GM12878 (cell line): ENCODE results near the gene CDK5R1. TPM values are rescaled to one million over a fixed set of nuclear protein-coding genes. Genes with fewer than 3 reads are reported as not detected.

Source experiments
- BCL11A ChIP-seq: IDR thresholded peaks from 2 replicates; pipeline ENCODE4 v1.6.1; 2011; ENCODE audit warnings: low read depth, low read length
- CBX5 ChIP-seq: sonication (generic); IDR thresholded peaks from 2 replicates; pipeline ENCODE4 v1.6.1; 2016; ENCODE audit warnings: low read depth, moderate library complexity, mild to moderate bottlenecking, inconsistent platforms
- CREB1 ChIP-seq: IDR thresholded peaks from 2 replicates; pipeline ENCODE4 v1.6.1; 2012; ENCODE audit warnings: low read depth, mild to moderate bottlenecking, inconsistent platforms
- EP300 ChIP-seq, 2 experiments: fragments of 150-350 bp in 1 of 2; IDR thresholded peaks; 2 replicates each; pipeline ENCODE4 v1.6.1; 2011 to 2012; ENCODE audit warnings: low read depth in 2 of 2, low read length in 2 of 2, borderline replicate concordance in 1 of 2, improper control_type of control experiment in 1 of 2, inconsistent platforms in 1 of 2; ENCODE audit not compliant: control insufficient read depth in 1 of 2
- IKZF2 ChIP-seq, 2 experiments: fragments of 450-650 bp; IDR thresholded peaks; 2 replicates each; pipeline ENCODE4 v1.6.1; 2017; ENCODE audit warnings: mild to moderate bottlenecking in 2 of 2, moderate library complexity in 2 of 2
- NFYA ChIP-seq: IDR thresholded peaks from 2 replicates; pipeline ENCODE4 v1.6.1; 2011; ENCODE audit warnings: low read depth, mild to moderate bottlenecking, low read length, improper control_type of control experiment, borderline replicate concordance
- NFYB ChIP-seq: IDR thresholded peaks from 2 replicates; pipeline ENCODE4 v1.6.1; 2011; ENCODE audit warnings: low read depth, mild to moderate bottlenecking, low read length, improper control_type of control experiment, moderate library complexity; ENCODE audit not compliant: insufficient read depth
- NR2C1 ChIP-seq: fragments of 450-650 bp; IDR thresholded peaks from 2 replicates; pipeline ENCODE4 v1.6.1; 2017; ENCODE audit warnings: antibody characterized with exemption, mild to moderate bottlenecking, moderate library complexity
- SMAD1 ChIP-seq: fragments of 450-650 bp; IDR thresholded peaks from 2 replicates; pipeline ENCODE4 v1.6.1; 2018; ENCODE audit warnings: mild to moderate bottlenecking, low read depth; ENCODE audit not compliant: partially characterized antibody
- SMAD5 ChIP-seq: IDR thresholded peaks from 2 replicates; pipeline ENCODE4 v1.6.1; 2016; ENCODE audit warnings: antibody characterized with exemption, low read depth
- polyA plus RNA-seq, 11 experiments: library from polyadenylated mRNA; depleted of rRNA in 4 of 11; unstranded in 6 of 11; stranded (reverse) in 5 of 11; fragments of >200 nt; fragmentation: Nextera tagmentation in 4 of 11; fragmentation: Illumina TruSeq in 1 of 11; extraction: Ambion mirVana in 4 of 11; extraction: Trizol in 1 of 11; gene quantifications; 1 replicate in 1 of 11; 2 replicates in 10 of 11; pipeline versions ENCODE4 v1.2.1 to v1.2.3, GENCODE V29; 2011 to 2016; ENCODE audit warnings: inconsistent platforms in 2 of 11, missing spikeins in 2 of 11, low read depth in 1 of 11
- total RNA-seq, 4 experiments: library from RNA; depleted of rRNA in 3 of 4; stranded (reverse); fragments of >200 nt in 3 of 4; fragmentation: Illumina TruSeq in 1 of 4; extraction: Trizol in 1 of 4; gene quantifications; 2 replicates each; pipeline versions ENCODE4 v1.2.1 to v1.2.3, GENCODE V29; 2013 to 2021
- TF ChIP-seq, protein P1 (sequence below): IDR thresholded peaks from 2 replicates; pipeline ENCODE4 v1.6.1; 2012; ENCODE audit warnings: mild to moderate bottlenecking, low read depth, low read length
- TF ChIP-seq, protein P2 (sequence below): fragments of 450-650 bp; formaldehyde crosslinking; IDR thresholded peaks from 2 replicates; pipeline ENCODE4 v1.4.0; 2022; ENCODE audit warnings: mild to moderate bottlenecking, moderate library complexity
- TF ChIP-seq, protein P3 (sequence below), 3 experiments: IDR thresholded peaks in 2 of 3; conservative IDR thresholded peaks in 1 of 3; 2 replicates each; pipeline ENCODE4 v1.5.1; 2011; ENCODE audit warnings: low read depth in 3 of 3, low read length in 3 of 3, mild to moderate bottlenecking in 3 of 3, control low read depth in 2 of 3, moderate library complexity in 2 of 3, inconsistent platforms in 1 of 3, mixed read lengths in 1 of 3; ENCODE audit not compliant: control insufficient read depth in 2 of 3, insufficient read depth in 1 of 3; ENCODE audit errors: extremely low read depth in 1 of 3
- TF ChIP-seq, protein P4 (sequence below): fragments of 150-350 bp; IDR thresholded peaks from 2 replicates; pipeline ENCODE4 v1.6.1; 2016; ENCODE audit warnings: low read depth, low read length

Gene CDK5R1
- total and polyA plus RNA-seq, 10 of the 15 experiments (the other 5 are each of a cell fraction or from before 2014, with no cell fraction given), result 1.1 to 28.3 (median 12.2) TPM

DNA sequence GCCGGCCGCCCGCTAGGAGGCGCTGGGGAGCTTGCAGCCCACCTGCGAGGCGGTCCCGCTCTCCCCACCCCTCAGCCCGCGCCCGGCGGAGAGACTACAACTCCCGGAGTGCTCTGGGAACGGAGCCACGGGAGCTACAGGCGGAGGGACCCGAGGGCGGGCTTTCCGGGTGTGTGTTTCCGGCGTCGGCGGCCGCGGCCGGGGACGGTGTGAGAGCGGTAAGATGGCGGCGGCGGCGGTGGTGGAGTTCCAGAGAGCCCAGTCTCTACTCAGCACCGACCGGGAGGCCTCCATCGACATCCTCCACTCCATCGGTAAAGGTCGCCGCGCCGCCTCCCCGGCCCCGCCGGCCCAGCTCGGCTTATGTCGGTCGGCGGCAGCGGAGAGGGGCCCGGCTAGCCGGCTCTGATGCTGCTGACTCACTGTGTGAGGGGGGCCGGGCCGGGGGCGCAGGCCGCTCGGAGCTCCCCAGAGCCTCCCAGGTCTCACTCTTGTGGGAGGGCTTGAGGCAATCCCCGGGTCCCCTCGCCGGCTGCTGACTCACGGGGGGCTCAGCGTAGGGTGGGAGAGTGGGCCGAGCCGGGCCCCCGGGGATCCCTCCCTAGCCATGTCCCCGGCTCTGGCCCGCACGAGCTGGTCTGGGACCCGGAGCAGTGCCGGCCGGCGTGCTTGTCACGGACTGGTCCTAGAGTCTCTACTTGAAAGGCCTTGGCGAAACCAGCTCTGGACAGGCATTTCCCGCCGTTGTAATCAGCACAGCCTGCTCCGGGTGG lies 42.3 kb upstream of the CDK5R1 start, which contains the start of gene PSMD11 (continued):
- peak; percentile 78; the same call in 1 of the 2 replicates for TF ChIP-seq CBX5
- no peak for TF ChIP-seq SMAD1
- TF ChIP-seq, protein P1, sequence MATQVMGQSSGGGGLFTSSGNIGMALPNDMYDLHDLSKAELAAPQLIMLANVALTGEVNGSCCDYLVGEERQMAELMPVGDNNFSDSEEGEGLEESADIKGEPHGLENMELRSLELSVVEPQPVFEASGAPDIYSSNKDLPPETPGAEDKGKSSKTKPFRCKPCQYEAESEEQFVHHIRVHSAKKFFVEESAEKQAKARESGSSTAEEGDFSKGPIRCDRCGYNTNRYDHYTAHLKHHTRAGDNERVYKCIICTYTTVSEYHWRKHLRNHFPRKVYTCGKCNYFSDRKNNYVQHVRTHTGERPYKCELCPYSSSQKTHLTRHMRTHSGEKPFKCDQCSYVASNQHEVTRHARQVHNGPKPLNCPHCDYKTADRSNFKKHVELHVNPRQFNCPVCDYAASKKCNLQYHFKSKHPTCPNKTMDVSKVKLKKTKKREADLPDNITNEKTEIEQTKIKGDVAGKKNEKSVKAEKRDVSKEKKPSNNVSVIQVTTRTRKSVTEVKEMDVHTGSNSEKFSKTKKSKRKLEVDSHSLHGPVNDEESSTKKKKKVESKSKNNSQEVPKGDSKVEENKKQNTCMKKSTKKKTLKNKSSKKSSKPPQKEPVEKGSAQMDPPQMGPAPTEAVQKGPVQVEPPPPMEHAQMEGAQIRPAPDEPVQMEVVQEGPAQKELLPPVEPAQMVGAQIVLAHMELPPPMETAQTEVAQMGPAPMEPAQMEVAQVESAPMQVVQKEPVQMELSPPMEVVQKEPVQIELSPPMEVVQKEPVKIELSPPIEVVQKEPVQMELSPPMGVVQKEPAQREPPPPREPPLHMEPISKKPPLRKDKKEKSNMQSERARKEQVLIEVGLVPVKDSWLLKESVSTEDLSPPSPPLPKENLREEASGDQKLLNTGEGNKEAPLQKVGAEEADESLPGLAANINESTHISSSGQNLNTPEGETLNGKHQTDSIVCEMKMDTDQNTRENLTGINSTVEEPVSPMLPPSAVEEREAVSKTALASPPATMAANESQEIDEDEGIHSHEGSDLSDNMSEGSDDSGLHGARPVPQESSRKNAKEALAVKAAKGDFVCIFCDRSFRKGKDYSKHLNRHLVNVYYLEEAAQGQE, result no peak
- TF ChIP-seq CREB1, result peak; percentile 87
- TF ChIP-seq NFYB, result 0 out of 2 replicates have a peak, but pooled peaks have one; percentile 33
- TF ChIP-seq NFYA, result no peak
- no peak for TF ChIP-seq EP300 (IDR thresholded peaks at IDR 0.05; ENCODE audit: borderline replicate concordance in 1 of 2, control insufficient read depth in 1 of 2, low read depth in 2 of 2, low read length in 2 of 2)
- TF ChIP-seq, protein P2, sequence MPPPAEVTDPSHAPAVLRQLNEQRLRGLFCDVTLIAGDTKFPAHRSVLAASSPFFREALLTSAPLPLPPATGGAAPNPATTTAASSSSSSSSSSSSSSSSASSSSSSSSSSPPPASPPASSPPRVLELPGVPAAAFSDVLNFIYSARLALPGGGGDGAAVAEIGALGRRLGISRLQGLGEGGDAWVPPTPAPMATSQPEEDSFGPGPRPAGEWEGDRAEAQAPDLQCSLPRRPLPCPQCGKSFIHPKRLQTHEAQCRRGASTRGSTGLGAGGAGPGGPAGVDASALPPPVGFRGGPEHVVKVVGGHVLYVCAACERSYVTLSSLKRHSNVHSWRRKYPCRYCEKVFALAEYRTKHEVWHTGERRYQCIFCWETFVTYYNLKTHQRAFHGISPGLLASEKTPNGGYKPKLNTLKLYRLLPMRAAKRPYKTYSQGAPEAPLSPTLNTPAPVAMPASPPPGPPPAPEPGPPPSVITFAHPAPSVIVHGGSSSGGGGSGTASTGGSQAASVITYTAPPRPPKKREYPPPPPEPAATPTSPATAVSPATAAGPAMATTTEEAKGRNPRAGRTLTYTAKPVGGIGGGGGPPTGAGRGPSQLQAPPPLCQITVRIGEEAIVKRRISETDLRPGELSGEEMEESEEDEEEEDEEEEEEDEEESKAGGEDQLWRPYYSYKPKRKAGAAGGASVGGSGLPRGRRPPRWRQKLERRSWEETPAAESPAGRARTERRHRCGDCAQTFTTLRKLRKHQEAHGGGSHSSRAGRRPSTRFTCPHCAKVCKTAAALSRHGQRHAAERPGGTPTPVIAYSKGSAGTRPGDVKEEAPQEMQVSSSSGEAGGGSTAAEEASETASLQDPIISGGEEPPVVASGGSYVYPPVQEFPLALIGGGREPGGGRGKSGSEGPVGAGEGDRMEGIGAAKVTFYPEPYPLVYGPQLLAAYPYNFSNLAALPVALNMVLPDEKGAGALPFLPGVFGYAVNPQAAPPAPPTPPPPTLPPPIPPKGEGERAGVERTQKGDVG (CRISPR knock-in tag), result no peak
- TF ChIP-seq, protein P3, sequence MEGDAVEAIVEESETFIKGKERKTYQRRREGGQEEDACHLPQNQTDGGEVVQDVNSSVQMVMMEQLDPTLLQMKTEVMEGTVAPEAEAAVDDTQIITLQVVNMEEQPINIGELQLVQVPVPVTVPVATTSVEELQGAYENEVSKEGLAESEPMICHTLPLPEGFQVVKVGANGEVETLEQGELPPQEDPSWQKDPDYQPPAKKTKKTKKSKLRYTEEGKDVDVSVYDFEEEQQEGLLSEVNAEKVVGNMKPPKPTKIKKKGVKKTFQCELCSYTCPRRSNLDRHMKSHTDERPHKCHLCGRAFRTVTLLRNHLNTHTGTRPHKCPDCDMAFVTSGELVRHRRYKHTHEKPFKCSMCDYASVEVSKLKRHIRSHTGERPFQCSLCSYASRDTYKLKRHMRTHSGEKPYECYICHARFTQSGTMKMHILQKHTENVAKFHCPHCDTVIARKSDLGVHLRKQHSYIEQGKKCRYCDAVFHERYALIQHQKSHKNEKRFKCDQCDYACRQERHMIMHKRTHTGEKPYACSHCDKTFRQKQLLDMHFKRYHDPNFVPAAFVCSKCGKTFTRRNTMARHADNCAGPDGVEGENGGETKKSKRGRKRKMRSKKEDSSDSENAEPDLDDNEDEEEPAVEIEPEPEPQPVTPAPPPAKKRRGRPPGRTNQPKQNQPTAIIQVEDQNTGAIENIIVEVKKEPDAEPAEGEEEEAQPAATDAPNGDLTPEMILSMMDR (IDR thresholded peaks at IDR 0.05 in 2 of 3, conservative IDR thresholded peaks at IDR 0.05 in 1 of 3; ENCODE audit: control insufficient read depth in 2 of 3, extremely low read depth in 1 of 3, insufficient read depth in 1 of 3, low read depth in 3 of 3, low read length in 3 of 3), result peak; percentile 91 to 97 (median 92)
- peak; percentile 70 for TF ChIP-seq NR2C1
- TF ChIP-seq IKZF2 (IDR thresholded peaks at IDR 0.05), result no peak
- TF ChIP-seq BCL11A, result no peak
- TF ChIP-seq, protein P4, sequence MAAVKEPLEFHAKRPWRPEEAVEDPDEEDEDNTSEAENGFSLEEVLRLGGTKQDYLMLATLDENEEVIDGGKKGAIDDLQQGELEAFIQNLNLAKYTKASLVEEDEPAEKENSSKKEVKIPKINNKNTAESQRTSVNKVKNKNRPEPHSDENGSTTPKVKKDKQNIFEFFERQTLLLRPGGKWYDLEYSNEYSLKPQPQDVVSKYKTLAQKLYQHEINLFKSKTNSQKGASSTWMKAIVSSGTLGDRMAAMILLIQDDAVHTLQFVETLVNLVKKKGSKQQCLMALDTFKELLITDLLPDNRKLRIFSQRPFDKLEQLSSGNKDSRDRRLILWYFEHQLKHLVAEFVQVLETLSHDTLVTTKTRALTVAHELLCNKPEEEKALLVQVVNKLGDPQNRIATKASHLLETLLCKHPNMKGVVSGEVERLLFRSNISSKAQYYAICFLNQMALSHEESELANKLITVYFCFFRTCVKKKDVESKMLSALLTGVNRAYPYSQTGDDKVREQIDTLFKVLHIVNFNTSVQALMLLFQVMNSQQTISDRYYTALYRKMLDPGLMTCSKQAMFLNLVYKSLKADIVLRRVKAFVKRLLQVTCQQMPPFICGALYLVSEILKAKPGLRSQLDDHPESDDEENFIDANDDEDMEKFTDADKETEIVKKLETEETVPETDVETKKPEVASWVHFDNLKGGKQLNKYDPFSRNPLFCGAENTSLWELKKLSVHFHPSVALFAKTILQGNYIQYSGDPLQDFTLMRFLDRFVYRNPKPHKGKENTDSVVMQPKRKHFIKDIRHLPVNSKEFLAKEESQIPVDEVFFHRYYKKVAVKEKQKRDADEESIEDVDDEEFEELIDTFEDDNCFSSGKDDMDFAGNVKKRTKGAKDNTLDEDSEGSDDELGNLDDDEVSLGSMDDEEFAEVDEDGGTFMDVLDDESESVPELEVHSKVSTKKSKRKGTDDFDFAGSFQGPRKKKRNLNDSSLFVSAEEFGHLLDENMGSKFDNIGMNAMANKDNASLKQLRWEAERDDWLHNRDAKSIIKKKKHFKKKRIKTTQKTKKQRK, result 0 out of 2 replicates have a peak, but pooled peaks have one; percentile 37
- TF ChIP-seq SMAD5, result 0 out of 2 replicates have a peak, but pooled peaks have one; percentile 24
